Naive thymus-derived CD4-positive, alpha-beta T cell (primary cell): ENCODE measurements around the gene COL5A1. TPM values are rescaled to one million over a fixed set of nuclear protein-coding genes. Genes with fewer than 3 reads are reported as not detected.
"Not testable (repeated sequence)": the region's sequence is repeated elsewhere in the genome, so short reads cannot be mapped to it uniquely, and the experiment has no call there.

Experiments
- ATAC-seq: fragments of 150-1000 bp; cut with Tn5 transposase; 2 replicates; pipeline ENCODE4 v1.10.0; 2021; ENCODE audit warnings: mild to moderate bottlenecking, moderate library complexity
- CTCF ChIA-PET: fragments of 350-600 bp; sonication (Branson Sonifier 250); formaldehyde crosslinking; loops from one replicate; lab custom pipeline; 2021; ENCODE audit warnings: antibody characterized with exemption; lab: Charles Lee
- POLR2A ChIA-PET: fragments of 350-600 bp; sonication (Branson Sonifier 250); formaldehyde crosslinking; loops from one replicate; lab custom pipeline; 2021; ENCODE audit warnings: antibody characterized with exemption, inconsistent platforms; lab: Charles Lee
- DNase-seq, 9 donors: peaks; one replicate each; pipeline versions ENCODE4 v3.0.0 to v3.0.0-alpha.2; 2020 to 2022; ENCODE audit warnings: mixed read lengths in 1 of 9
- H3K27ac ChIP-seq: one replicate; pipeline ENCODE4 v1.7.0; 2013; ENCODE audit warnings: mild to moderate bottlenecking, low read depth, low read length, moderate library complexity
- H3K27me3 ChIP-seq, 2 donors: one replicate each; pipeline ENCODE4 v1.7.0; 2013; ENCODE audit warnings: low read length in 2 of 2, mild to moderate bottlenecking in 2 of 2, moderate library complexity in 2 of 2; ENCODE audit not compliant: control insufficient read depth in 2 of 2, insufficient read depth in 2 of 2
- H3K36me3 ChIP-seq, 3 experiments: 1 replicate in 2 of 3; 2 replicates in 1 of 3; pipeline ENCODE4 v1.7.0; 2013; ENCODE audit warnings: low read length in 3 of 3, mild to moderate bottlenecking in 3 of 3, moderate library complexity in 1 of 3; ENCODE audit not compliant: insufficient read depth in 3 of 3, control insufficient read depth in 2 of 3
- H3K4me1 ChIP-seq, 2 donors: one replicate each; pipeline ENCODE4 v1.7.0; 2013; ENCODE audit warnings: low read length in 2 of 2, mild to moderate bottlenecking in 2 of 2, moderate library complexity in 1 of 2; ENCODE audit not compliant: control insufficient read depth in 2 of 2, insufficient read depth in 2 of 2
- H3K4me3 ChIP-seq: 2 replicates; pipeline ENCODE4 v1.7.0; 2013; ENCODE audit warnings: mild to moderate bottlenecking, low read length
- H3K9me3 ChIP-seq, 3 experiments: 1 replicate in 2 of 3; 2 replicates in 1 of 3; pipeline ENCODE4 v1.7.0; 2013; ENCODE audit warnings: low read length in 3 of 3; ENCODE audit not compliant: control insufficient read depth in 2 of 3
- H3K27ac Mint-ChIP-seq, 9 donors: one replicate each; pipeline ENCODE4 v1.8.0; 2020 to 2022; ENCODE audit warnings: mixed read lengths in 9 of 9, mild to moderate bottlenecking in 8 of 9, moderate library complexity in 5 of 9, inconsistent platforms in 2 of 9
- H3K27me3 Mint-ChIP-seq, 5 donors: one replicate each; pipeline ENCODE4 v1.8.0; 2021 to 2022; ENCODE audit warnings: mixed read lengths in 5 of 5, mild to moderate bottlenecking in 1 of 5
- H3K36me3 Mint-ChIP-seq, 5 donors: one replicate each; pipeline ENCODE4 v1.8.0; 2020 to 2022; ENCODE audit warnings: mixed read lengths in 5 of 5, mild to moderate bottlenecking in 3 of 5, inconsistent platforms in 1 of 5
- H3K4me1 Mint-ChIP-seq, 7 donors: one replicate each; pipeline ENCODE4 v1.8.0; 2020 to 2022; ENCODE audit warnings: mixed read lengths in 7 of 7, mild to moderate bottlenecking in 3 of 7, inconsistent platforms in 1 of 7
- H3K4me3 Mint-ChIP-seq, 10 donors: one replicate each; pipeline ENCODE4 v1.8.0; 2020 to 2022; ENCODE audit warnings: mild to moderate bottlenecking in 10 of 10, mixed read lengths in 10 of 10, moderate library complexity in 6 of 10, inconsistent platforms in 2 of 10
- H3K9me3 Mint-ChIP-seq, 11 donors: one replicate each; pipeline ENCODE4 v1.8.0; 2020 to 2022; ENCODE audit warnings: mixed read lengths in 11 of 11, mild to moderate bottlenecking in 4 of 11, inconsistent platforms in 1 of 11, moderate library complexity in 1 of 11
- intact Hi-C, 2 donors: fragments of 100-400 bp; cut with micrococcal nuclease; formaldehyde crosslinking; loops; one replicate each; pipeline ENCODE4 v1.15.1; 2023
- polyA plus RNA-seq, 2 donors: library from polyadenylated mRNA; unstranded; fragments of 300-500 nt; fragmentation: Illumina TruSeq; gene quantifications; one replicate each; pipeline ENCODE4 v1.2.3, GENCODE V29; 2021
- total RNA-seq, 6 experiments: library from RNA in 5 of 6; stranded (reverse) in 5 of 6; gene quantifications; 1 replicate in 5 of 6; 2 replicates in 1 of 6; pipeline ENCODE4 v1.2.3 and lab custom pipeline; 2021 to 2026

The COL5A1 gene
- total and polyA plus RNA-seq, 7 experiments from 2014 or later: 0.16 to 0.56 (median 0.24) TPM; not detected in 2

- DNase-seq: no peak
- Histone ChIP-seq H3K36me3 (no peaks in the 10 kb centered on the region), H3K4me1 (no peaks in the 10 kb centered on the region), H3K27me3 (no peaks in the 10 kb centered on the region), H3K27ac (no peak overlapping the region), H3K4me3 (no peak overlapping the region), H3K9me3 (no peaks in the 10 kb centered on the region)
- Mint-ChIP-seq H3K27me3 (no peaks in the 10 kb centered on the region), H3K36me3 (no peaks in the 10 kb centered on the region), H3K27ac (no peak overlapping the region), H3K4me3 (no peak overlapping the region), H3K4me1 (no peaks in the 10 kb centered on the region), H3K9me3 (peaks cover 0 to 1% (median 0%) of the 10 kb centered on the region in 11 donors)
- ATAC-seq: no peak
- intact Hi-C loops: loop anchor here in 1 of 2 donors (10.0 kb wide), 1 partner anchor 645 kb away; no protein-coding TSS in a partner anchor
- ChIA-PET POLR2A (no interaction called here), CTCF (no interaction called here)
Observed at GRCh38 chr9:134699343-134699740, 57.7 kb downstream of the COL5A1 start.

GRCh38 chr9:134700636-134701350 is 59.2 kb downstream of the COL5A1 start:
- no peaks in the 10 kb centered on the region for H3K9me3 ChIP-seq
- no peaks in the 10 kb centered on the region for H3K27me3 ChIP-seq
- intact Hi-C loops: no loop called here
- no peak overlapping the region for H3K4me3 Mint-ChIP-seq
- no peak overlapping the region for H3K4me3 ChIP-seq
- H3K4me1 Mint-ChIP-seq: no peaks in the 10 kb centered on the region
- no peak overlapping the region for H3K27ac ChIP-seq
- no peak for ATAC-seq
- ChIA-PET CTCF (no interaction called here), POLR2A (no interaction called here)
- H3K9me3 Mint-ChIP-seq: peaks cover 0 to 1% (median 0%) of the 10 kb centered on the region in 11 donors
- no peak overlapping the region for H3K27ac Mint-ChIP-seq
- H3K4me1 ChIP-seq: no peaks in the 10 kb centered on the region
- no peaks in the 10 kb centered on the region for H3K36me3 Mint-ChIP-seq
- DNase-seq: no peak
- H3K36me3 ChIP-seq: no peaks in the 10 kb centered on the region
- peaks cover 0 to 5% (median 0%) of the 10 kb centered on the region in 5 donors for H3K27me3 Mint-ChIP-seq

- H3K27ac Mint-ChIP-seq: no peak overlapping the region
- POLR2A ChIA-PET: no interaction called here
- no peak for ATAC-seq
- Histone ChIP-seq H3K36me3 (no peaks in the 10 kb centered on the region), H3K27me3 (no peaks in the 10 kb centered on the region), H3K9me3 (no peaks in the 10 kb centered on the region), H3K4me1 (no peaks in the 10 kb centered on the region), H3K27ac (no peak overlapping the region), H3K4me3 (no peak overlapping the region)
- DNase-seq: no peak
- CTCF ChIA-PET: interaction anchor here (0.7 kb wide), 2 partner anchors 31 to 1127 kb away, joined by 3 read pairs; no protein-coding TSS in a partner anchor
- H3K36me3 Mint-ChIP-seq: no peaks in the 10 kb centered on the region
- H3K4me1 Mint-ChIP-seq: no peaks in the 10 kb centered on the region
- peaks cover 0 to 1% (median 0%) of the 10 kb centered on the region in 11 donors for H3K9me3 Mint-ChIP-seq
- H3K27me3 Mint-ChIP-seq: peaks cover 0 to 5% (median 0%) of the 10 kb centered on the region in 5 donors
- no peak overlapping the region for H3K4me3 Mint-ChIP-seq
- intact Hi-C loops: no loop called here
Observed at GRCh38 chr9:134701581-134702259, 60.1 kb downstream of the COL5A1 start.

GRCh38 chr9:134702291-134702690 is 60.7 kb downstream of the COL5A1 start:
- Mint-ChIP-seq H3K4me3 (no peak overlapping the region), H3K4me1 (no peaks in the 10 kb centered on the region), H3K9me3 (peaks cover 0 to 1% (median 0%) of the 10 kb centered on the region in 11 donors), H3K36me3 (no peaks in the 10 kb centered on the region), H3K27ac (no peak overlapping the region), H3K27me3 (peaks cover 0 to 5% (median 0%) of the 10 kb centered on the region in 5 donors)
- intact Hi-C loops: no loop called here
- H3K4me1 ChIP-seq: no peaks in the 10 kb centered on the region
- POLR2A ChIA-PET: no interaction called here
- no peaks in the 10 kb centered on the region for H3K27me3 ChIP-seq
- no peak overlapping the region for H3K27ac ChIP-seq
- no peak for ATAC-seq
- no peaks in the 10 kb centered on the region for H3K9me3 ChIP-seq
- no peak for DNase-seq
- H3K4me3 ChIP-seq: no peak overlapping the region
- H3K36me3 ChIP-seq: no peaks in the 10 kb centered on the region
- CTCF ChIA-PET: interaction anchor here (0.7 kb wide), 1 partner anchor 31 kb away, joined by 3 read pairs; no protein-coding TSS in a partner anchor

- H3K27ac Mint-ChIP-seq, H3K4me1 Mint-ChIP-seq, H3K36me3 ChIP-seq, CTCF ChIA-PET, H3K4me3 Mint-ChIP-seq, H3K27me3 ChIP-seq, H3K36me3 Mint-ChIP-seq, H3K27ac ChIP-seq, H3K9me3 ChIP-seq, H3K4me3 ChIP-seq, H3K27me3 Mint-ChIP-seq, ATAC-seq, H3K4me1 ChIP-seq, DNase-seq, intact Hi-C loops, H3K9me3 Mint-ChIP-seq, POLR2A ChIA-PET: not testable (repeated sequence)
Observed at GRCh38 chr9:134703730-134704114, 62.1 kb downstream of the COL5A1 start.

GRCh38 chr9:134704498-134704897 is 62.9 kb downstream of the COL5A1 start:
- Histone ChIP-seq H3K9me3 (no peaks in the 10 kb centered on the region), H3K27me3 (no peaks in the 10 kb centered on the region), H3K36me3 (no peaks in the 10 kb centered on the region), H3K27ac (no peak overlapping the region), H3K4me1 (no peaks in the 10 kb centered on the region), H3K4me3 (no peak overlapping the region)
- ATAC-seq: no peak
- H3K4me1 Mint-ChIP-seq: no peaks in the 10 kb centered on the region
- no peak for DNase-seq
- H3K36me3 Mint-ChIP-seq: no peaks in the 10 kb centered on the region
- POLR2A ChIA-PET: no interaction called here
- peaks cover 0 to 5% (median 0%) of the 10 kb centered on the region in 5 donors for H3K27me3 Mint-ChIP-seq
- intact Hi-C loops: no loop called here
- CTCF ChIA-PET: no interaction called here
- H3K9me3 Mint-ChIP-seq: peaks cover 0 to under 1% (median 0%) of the 10 kb centered on the region in 11 donors
- H3K4me3 Mint-ChIP-seq: no peak overlapping the region
- no peak overlapping the region for H3K27ac Mint-ChIP-seq
